ENCODE measurements around the gene ITIH2. TPM values are rescaled to one million over a fixed set of nuclear protein-coding genes. Genes with fewer than 3 reads are reported as not detected.

ITIH2 gene
- total and polyA plus RNA-seq, 2 of the 8 experiments (the other 6 are each of a cell fraction or from before 2014, with no cell fraction given) = not detected

GRCh38 chr10:7734821-7735220 lies 31.7 kb downstream of the ITIH2 start:
- H3K4me2 ChIP-seq (ENCODE audit: insufficient read depth in 1 of 2, low read depth in 2 of 2, low read length in 2 of 2) = no peak overlapping the region
- H3K9me3 ChIP-seq (ENCODE audit: insufficient read depth in 2 of 2, low read depth in 1 of 2, low read length in 1 of 2) = no peaks in the 10 kb centered on the region
- no peaks in the 10 kb centered on the region for H4K20me1 ChIP-seq (replicated peaks in 1 of 2; ENCODE audit: control insufficient read depth in 1 of 2, insufficient read depth in 2 of 2, low read length in 2 of 2)
- ChIA-PET POLR2A (ENCODE audit: partially characterized antibody) (no interaction called here), CTCF (ENCODE audit: partially characterized antibody) (interaction anchor here (0.5 to 2.5 kb wide), 7 partner anchors 10 to 1022 kb away, joined by 3 to 14 read pairs (median 4); no protein-coding TSS in a partner anchor)
- no peak overlapping the region for H3K56ac ChIP-seq (replicated peaks; ENCODE audit: insufficient read length, low read depth, low read length)
- H3K23me2 ChIP-seq (ENCODE audit: low read depth, low read length) = no peaks in the 10 kb centered on the region
- H3K4me3 ChIP-seq (ENCODE audit: extremely low read depth in 1 of 4, insufficient read depth in 2 of 4, low read depth in 3 of 4, low read length in 4 of 4) = no peak overlapping the region
- no peak overlapping the region for H3K23ac ChIP-seq (ENCODE audit: insufficient read length)
- FAIRE-seq = no peak
- no peak overlapping the region for H4K8ac ChIP-seq (ENCODE audit: extremely low read depth, insufficient read depth, low read length)
- no peaks in the 10 kb centered on the region for H3K4me1 ChIP-seq (replicated peaks in 1 of 4; ENCODE audit: control insufficient read depth in 3 of 4, insufficient read depth in 4 of 4, low read length in 3 of 4)
- H4K91ac ChIP-seq (replicated peaks; ENCODE audit: insufficient read length, low read length) = no peak overlapping the region
- H2AFZ ChIP-seq (ENCODE audit: low read length) = no peak overlapping the region
- H2BK120ac ChIP-seq (replicated peaks; ENCODE audit: low read depth, low read length) = no peak overlapping the region
- H3K27me3 ChIP-seq (replicated peaks in 1 of 4; ENCODE audit: control insufficient read depth in 3 of 4, extremely low read depth in 1 of 4, insufficient read depth in 3 of 4, low read length in 3 of 4) = no peaks in the 10 kb centered on the region
- H3K4ac ChIP-seq (replicated peaks; ENCODE audit: insufficient read length, low read depth, low read length) = no peak overlapping the region
- no peak overlapping the region for H2BK5ac ChIP-seq (ENCODE audit: low read depth, low read length)
- peak in 1 of 2 experiments; percentile 39 for DNase-seq (ENCODE audit: low read depth in 1 of 2, low spot score in 2 of 2)
- no peaks in the 10 kb centered on the region for H3K79me2 ChIP-seq (ENCODE audit: control insufficient read depth in 1 of 2, insufficient read depth in 2 of 2, low read length in 2 of 2)
- H2AK5ac ChIP-seq (ENCODE audit: low read depth, low read length) = no peak overlapping the region
- H3K14ac ChIP-seq (ENCODE audit: insufficient read length) = no peak overlapping the region
- H3K18ac ChIP-seq (ENCODE audit: extremely low read depth, low read length) = no peak overlapping the region
- no peaks in the 10 kb centered on the region for H3K36me3 ChIP-seq (ENCODE audit: control insufficient read depth in 2 of 4, insufficient read depth in 4 of 4, low read length in 3 of 4)
- WGBS, 2 experiments (ENCODE audit: extremely low coverage in 1 of 2, insufficient coverage in 1 of 2, insufficient read length in 1 of 2, insufficient replicate concordance in 2 of 2, low coverage in 1 of 2, low lambda C conversion rate in 2 of 2, missing lambda C conversion rate in 1 of 2) = 73% methylated on average over 13 of the region's 13 CpGs; no CpG with 5 or more reads in 1 of the 2 experiments
- no peak overlapping the region for H2BK20ac ChIP-seq (ENCODE audit: low read length)
- H4K5ac ChIP-seq (ENCODE audit: insufficient read length, low read depth, low read length) = no peak overlapping the region
- no peak overlapping the region for H3K9ac ChIP-seq (replicated peaks in 1 of 4; ENCODE audit: extremely low read depth in 1 of 4, low read depth in 3 of 4, low read length in 3 of 4)
- no peak overlapping the region for H3K27ac ChIP-seq (ENCODE audit: low read depth, low read length)
- no peak overlapping the region for H2BK15ac ChIP-seq (ENCODE audit: low read length)
- H3K79me1 ChIP-seq (ENCODE audit: low read depth, low read length) = no peaks in the 10 kb centered on the region
- no peak overlapping the region for H2BK12ac ChIP-seq (ENCODE audit: low read depth, low read length)
- TF ChIP-seq SIN3A (conservative IDR thresholded peaks at IDR 0.05 in 1 of 2, IDR thresholded peaks at IDR 0.05 in 1 of 2; ENCODE audit: low read depth in 1 of 2, low read length in 2 of 2) (no peak), BCL11A (IDR thresholded peaks at IDR 0.05; ENCODE audit: low read depth in 2 of 2, low read length in 2 of 2) (no peak), RAD21 (IDR thresholded peaks at IDR 0.05 in 1 of 2, conservative IDR thresholded peaks at IDR 0.05 in 1 of 2; ENCODE audit: low read depth in 2 of 2, low read length in 2 of 2) (peak; percentile 43 to 60), ZNF274 (IDR thresholded peaks at IDR 0.05; ENCODE audit: borderline replicate concordance, extremely low read depth, low read length) (no peak), KDM1A (IDR thresholded peaks at IDR 0.05; ENCODE audit: borderline replicate concordance, low read length) (no peak), TCF12 (IDR thresholded peaks at IDR 0.05; ENCODE audit: low read depth, low read length) (no peak), SIRT6 (IDR thresholded peaks at IDR 0.05; ENCODE audit: low read length) (no peak), YY1 (IDR thresholded peaks at IDR 0.05; ENCODE audit: low read depth, low read length) (no peak), CBX5 (IDR thresholded peaks at IDR 0.05; ENCODE audit: low read depth, low read length) (no peak), EZH2 (IDR thresholded peaks at IDR 0.05; ENCODE audit: low read depth, low read length, severe bottlenecking) (no peak), FOSL1 (IDR thresholded peaks at IDR 0.05; ENCODE audit: insufficient read depth, low read depth, low read length) (no peak), KDM5A (IDR thresholded peaks at IDR 0.05; ENCODE audit: low read length) (no peak), NRF1 (IDR thresholded peaks at IDR 0.05; ENCODE audit: low read depth, low read length) (no peak)

All from H1 (cell line).